Coronary artery (tissue), 2 donors: ENCODE data around the gene PRKCE.
A peak's percentile ranks its signal among the peaks of the same experiment; 100 is the strongest.

ENCODE experiments used
- DNase-seq: peaks from one replicate; pipeline ENCODE4 v3.0.0-alpha.2; 2017; ENCODE audit warnings: low spot score
- H3K27ac ChIP-seq, 2 donors: fragments of 200-600 bp; sonication (generic); one replicate each; pipeline ENCODE4 v1.5.1; 2016 to 2019
- H3K4me3 ChIP-seq: fragments of 200-600 bp; sonication (generic); 2 replicates; pipeline ENCODE4 v1.5.1; 2016; ENCODE audit warnings: mild to moderate bottlenecking, moderate library complexity
- CTCF ChIP-seq: fragments of 200-600 bp; sonication (generic); IDR thresholded peaks from one replicate; pipeline ENCODE4 v1.5.1; 2019; ENCODE audit warnings: antibody characterized with exemption

The PRKCE gene

GRCh38 chr2:45664635-45665261 lies 13.3 kb downstream of the PRKCE start:
- DNase-seq = no peak
- Histone ChIP-seq H3K27ac (no peak overlapping the region), H3K4me3 (no peak overlapping the region)
- TF ChIP-seq CTCF = no peak

GRCh38 chr2:45668509-45668908 lies 17.0 kb downstream of the PRKCE start:
- Histone ChIP-seq H3K27ac (peak overlapping the region in 1 of 2 donors; percentile 46), H3K4me3 (no peak overlapping the region)
- DNase-seq = no peak
- no peak for TF ChIP-seq CTCF

GRCh38 chr2:45669032-45669486 lies 17.6 kb downstream of the PRKCE start:
- DNase-seq = no peak
- peak overlapping the region; percentile 7 to 46 for H3K27ac ChIP-seq
- no peak overlapping the region for H3K4me3 ChIP-seq
- TF ChIP-seq CTCF = no peak

GRCh38 chr2:45670646-45671045 lies 19.2 kb downstream of the PRKCE start:
- TF ChIP-seq CTCF = no peak
- no peak for DNase-seq
- no peak overlapping the region for H3K4me3 ChIP-seq
- H3K27ac ChIP-seq = no peak overlapping the region

- no peak overlapping the region for H3K4me3 ChIP-seq
- no peak for TF ChIP-seq CTCF
- H3K27ac ChIP-seq = no peak overlapping the region
- no peak for DNase-seq
Measured at GRCh38 chr2:45672138-45672537, 20.7 kb downstream of the PRKCE start.

GRCh38 chr2:45674035-45674816 lies 22.8 kb downstream of the PRKCE start:
- Histone ChIP-seq H3K4me3 (no peak overlapping the region), H3K27ac (no peak overlapping the region)
- no peak for TF ChIP-seq CTCF
- DNase-seq = no peak
